Measurements from ENCODE around the gene ACSL5. TPM values are rescaled to one million over a fixed set of nuclear protein-coding genes. Genes with fewer than 3 reads are reported as not detected.

Gene ACSL5
- total RNA-seq, 1 experiment from 2014 or later: not detected

DNA sequence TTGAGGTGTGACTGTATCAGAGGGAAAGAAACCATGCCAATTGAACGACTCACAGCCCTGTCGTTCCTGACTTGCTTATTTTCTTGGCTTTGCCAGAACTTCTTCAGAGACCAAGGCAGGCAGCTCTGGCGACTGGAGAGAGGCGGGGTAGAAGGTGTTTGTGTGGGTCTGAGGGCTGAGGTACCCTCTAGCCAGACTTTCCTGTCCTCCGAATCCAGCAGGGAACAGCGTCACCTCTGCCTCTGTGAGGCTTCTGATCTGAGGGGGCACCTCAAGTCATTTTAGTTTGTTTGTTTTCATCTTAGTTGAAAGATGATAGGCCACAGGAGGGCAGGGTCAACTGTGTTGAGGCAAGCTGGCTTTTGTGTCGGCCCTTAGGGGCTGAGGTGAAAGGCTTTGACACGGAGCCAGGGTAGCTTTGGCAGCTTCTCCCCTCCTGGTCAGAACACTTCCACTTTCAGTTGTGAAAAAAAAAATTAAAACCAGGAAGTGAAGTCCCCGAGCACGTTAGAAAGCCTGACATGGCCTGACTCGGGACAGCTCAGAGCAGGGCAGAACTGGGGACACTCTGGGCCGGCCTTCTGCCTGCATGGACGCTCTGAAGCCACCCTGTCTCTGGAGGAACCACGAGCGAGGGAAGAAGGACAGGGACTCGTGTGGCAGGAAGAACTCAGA lies 1.9 kb downstream of the ACSL5 start:
- no peaks in the 10 kb centered on the region for H4K20me1 ChIP-seq (ENCODE audit: control insufficient read depth, insufficient read depth, insufficient read length)
- no peak overlapping the region for H3K4ac ChIP-seq (ENCODE audit: low read depth, low read length)
- no peak overlapping the region for H2BK120ac ChIP-seq (ENCODE audit: low read depth, low read length, poor library complexity, severe bottlenecking)
- no peaks in the 10 kb centered on the region for H3K79me1 ChIP-seq (ENCODE audit: insufficient read depth, low read depth, low read length, poor library complexity, severe bottlenecking)
- no peaks in the 10 kb centered on the region for H3K23me2 ChIP-seq (ENCODE audit: insufficient read length, low read depth, low read length, poor library complexity, severe bottlenecking)
- H3K27ac ChIP-seq (ENCODE audit: insufficient read length, low read depth, low read length): no peak overlapping the region
- no peak for TF ChIP-seq CTCF (conservative IDR thresholded peaks at IDR 0.05)
- Mint-ChIP-seq H3K4me3 (no peak overlapping the region), H3K4me1 (peaks cover 14 to 17% of the 10 kb centered on the region in 2 experiments), H3K27me3 (ENCODE audit: low read depth) (no peaks in the 10 kb centered on the region; the same call in none of the 2 replicates), H3K9me3 (peaks cover 4 to 5% of the 10 kb centered on the region in 2 experiments; a peak in 3 of 5 replicates), H3K36me3 (ENCODE audit: insufficient read depth in 1 of 3, low read depth in 3 of 3) (peaks cover 0 to 3% (median 0%) of the 10 kb centered on the region in 3 experiments; a peak in 2 of 7 replicates), H3K27ac (no peak overlapping the region)
- no peak overlapping the region for H3K23ac ChIP-seq (ENCODE audit: insufficient read length, low read depth, low read length)
- no peak for DNase-seq
- H3K18ac ChIP-seq (ENCODE audit: insufficient read length, low read depth, low read length): no peak overlapping the region
- H3K9me3 ChIP-seq (ENCODE audit: control insufficient read depth, low read depth, low read length): no peaks in the 10 kb centered on the region
- no peaks in the 10 kb centered on the region for H3K79me2 ChIP-seq (ENCODE audit: insufficient read depth, low read length)
- no peak overlapping the region for H4K8ac ChIP-seq (replicated peaks; ENCODE audit: insufficient read length, low read depth, low read length)
- H3K14ac ChIP-seq (ENCODE audit: insufficient read depth, low read length): no peak overlapping the region
- H3T11ph ChIP-seq (ENCODE audit: low read length): no peak overlapping the region
- H3K27me3 ChIP-seq (ENCODE audit: insufficient read depth, low read length): no peaks in the 10 kb centered on the region
- no peak overlapping the region for H3K4me2 ChIP-seq (ENCODE audit: insufficient read depth, insufficient read length, low read length)
- H2BK12ac ChIP-seq (ENCODE audit: insufficient read length, low read depth, low read length): no peak overlapping the region
- H4K5ac ChIP-seq (ENCODE audit: insufficient read length, low read depth, low read length): no peak overlapping the region
- no peak overlapping the region for H2BK15ac ChIP-seq (ENCODE audit: low read depth, low read length)
- H3K9ac ChIP-seq (ENCODE audit: extremely low read depth, insufficient read length, low read length): no peak overlapping the region
- no CpG with 5 or more reads among the region's 16 CpGs for WGBS (ENCODE audit: extremely low coverage, insufficient read length, low lambda C conversion rate)
- no peak overlapping the region for H2BK5ac ChIP-seq (ENCODE audit: insufficient read length, low read length)
- H4K91ac ChIP-seq (ENCODE audit: insufficient read length, low read depth, low read length): no peak overlapping the region
- no peak overlapping the region for H2AFZ ChIP-seq (ENCODE audit: low read length)
- H2BK20ac ChIP-seq (ENCODE audit: low read depth, low read length, poor library complexity, severe bottlenecking): no peak overlapping the region
- no peak overlapping the region for H2AK5ac ChIP-seq (ENCODE audit: insufficient read length, low read length)
- H3K56ac ChIP-seq (ENCODE audit: insufficient read length, low read depth, low read length): no peak overlapping the region
- H3K4me1 ChIP-seq (ENCODE audit: insufficient read depth, low read length): no peaks in the 10 kb centered on the region

Measured in H9 (cell line).